Fibroblast of skin of right biceps (primary cell): ENCODE results near the gene FBXW8.

Experiments
- DNase-seq: peaks from one replicate; pipeline ENCODE4 v3.0.0-alpha.2; 2013

The FBXW8 gene

DNA sequence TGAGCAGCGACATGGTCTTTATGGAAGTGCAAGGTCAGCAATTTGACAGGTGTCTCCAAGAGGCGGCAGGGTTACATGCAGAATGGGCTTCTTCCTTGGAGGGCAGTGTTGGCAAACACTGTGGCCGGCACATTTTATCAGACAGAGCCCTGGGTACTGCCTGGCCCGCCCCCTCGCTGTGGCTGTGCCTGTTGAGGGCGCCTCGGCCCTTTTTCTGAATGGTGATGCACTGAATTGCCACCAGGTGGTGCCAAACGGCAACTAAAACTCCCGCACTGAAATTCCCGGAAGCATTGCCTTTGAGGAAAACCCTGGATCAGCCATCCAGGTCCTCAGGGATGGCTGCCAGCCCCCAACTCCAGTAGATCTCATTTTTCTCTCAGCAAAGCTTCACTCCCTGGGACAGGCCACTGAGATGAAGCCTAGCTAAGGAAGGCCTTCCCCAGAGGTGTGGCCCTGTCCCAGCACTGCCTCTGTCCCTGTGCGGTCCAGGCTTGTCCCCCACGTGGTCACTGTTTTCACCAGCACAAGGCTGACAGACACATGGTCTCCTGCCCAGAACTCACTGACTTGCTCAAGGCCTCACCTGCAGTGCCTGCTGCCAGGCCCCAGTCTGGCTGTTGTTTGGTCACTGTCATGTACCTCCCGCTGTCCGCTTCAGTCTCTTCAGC is 114.9 kb downstream of the FBXW8 start:
- peak; percentile 66 for DNase-seq

DNA sequence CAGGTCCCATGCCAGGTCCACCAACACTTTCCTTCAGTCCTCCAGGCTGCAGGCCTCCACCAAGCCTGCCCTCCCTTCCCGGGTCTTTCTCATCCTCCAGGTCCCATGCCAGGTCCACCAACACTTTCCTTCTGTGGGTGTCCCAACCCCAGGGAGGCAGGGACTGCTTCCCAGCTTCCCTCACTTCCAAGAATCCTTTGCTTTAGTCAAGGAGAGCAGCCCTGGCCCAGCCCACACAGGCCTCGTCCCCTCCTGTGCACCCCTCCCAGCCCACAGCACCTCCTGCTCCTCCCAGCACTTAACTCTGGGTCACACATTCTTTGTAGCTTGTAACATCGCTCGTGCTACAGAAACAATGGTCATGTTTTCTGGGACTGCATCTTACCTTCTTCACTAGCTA is 115.6 kb downstream of the FBXW8 start:
- DNase-seq, result no peak

DNA sequence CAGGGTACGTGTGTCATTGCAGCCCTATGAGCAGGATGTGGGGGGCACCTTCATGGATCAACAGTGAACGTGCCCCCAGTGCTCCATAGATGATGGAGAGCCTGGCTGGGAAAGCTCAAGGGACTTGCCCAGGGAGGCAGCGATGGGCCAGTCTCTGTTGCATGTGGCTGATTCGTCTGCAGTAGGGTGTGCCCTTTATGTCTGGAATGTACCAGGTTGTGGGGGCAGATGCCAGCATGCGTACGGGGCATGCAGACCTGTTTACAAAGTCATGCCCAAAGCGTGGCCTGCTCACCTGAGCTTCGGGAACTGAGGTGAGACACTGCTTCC is 116.1 kb downstream of the FBXW8 start:
- DNase-seq, result no peak

DNA sequence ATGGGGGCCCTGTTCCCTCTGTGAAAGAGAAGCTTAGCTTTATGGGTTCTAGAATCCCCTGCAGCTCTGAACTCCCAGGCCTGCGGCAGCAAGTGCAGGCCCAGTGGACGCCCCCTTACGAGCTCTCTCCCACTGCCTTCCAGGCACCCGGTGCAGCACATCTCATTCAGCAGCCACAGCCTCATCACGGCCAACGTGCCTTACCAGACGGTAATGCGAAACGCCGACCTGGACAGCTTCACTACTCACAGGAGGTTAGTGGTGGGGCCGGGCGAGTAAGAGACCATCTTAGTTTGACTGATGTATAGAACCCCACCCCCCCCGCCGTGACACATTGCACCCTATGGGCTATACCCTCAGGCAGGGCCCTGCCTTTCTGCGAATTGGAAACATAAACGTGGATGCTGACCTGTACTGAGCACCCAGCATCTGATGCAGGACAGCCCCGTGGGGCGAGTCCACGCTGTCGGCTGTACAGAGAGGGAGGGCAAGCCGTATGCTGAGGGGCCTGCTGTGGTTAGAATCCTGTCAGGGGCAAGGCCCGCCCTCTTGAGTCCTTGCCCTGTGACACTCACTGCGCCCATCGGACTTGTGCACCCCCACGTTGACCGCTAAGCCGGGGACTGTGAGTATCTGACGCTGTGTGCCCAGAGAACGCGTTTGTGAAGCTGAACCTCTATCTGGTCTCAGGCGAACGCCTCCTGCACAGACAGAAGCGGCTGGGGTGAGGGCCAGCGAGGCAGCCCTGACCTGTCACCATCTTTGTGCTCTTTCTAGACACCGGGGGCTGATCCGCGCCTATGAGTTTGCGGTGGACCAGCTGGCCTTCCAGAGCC is 116.7 kb downstream of the FBXW8 start:
- DNase-seq, result no peak

DNA sequence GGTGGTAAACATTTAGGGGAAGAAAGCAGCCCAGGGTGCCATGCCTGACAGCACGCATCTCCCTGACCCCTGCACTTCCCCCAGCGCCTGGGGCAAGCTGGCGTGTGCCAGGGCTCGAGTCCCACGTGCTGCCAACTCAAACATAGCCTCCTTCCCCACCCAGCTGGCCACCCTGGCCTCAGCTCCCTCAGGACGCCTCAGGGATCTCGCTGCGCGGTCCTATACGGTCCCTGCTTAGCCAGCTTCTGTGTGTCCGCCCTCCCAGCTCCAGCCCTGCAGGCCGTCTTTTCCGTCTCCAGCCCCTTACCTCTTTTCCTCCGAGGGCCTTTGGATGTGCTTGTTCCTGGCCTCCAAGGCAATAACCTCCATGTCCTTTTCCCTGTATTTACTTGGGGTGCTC is 117.5 kb downstream of the FBXW8 start:
- DNase-seq, result no peak

DNA sequence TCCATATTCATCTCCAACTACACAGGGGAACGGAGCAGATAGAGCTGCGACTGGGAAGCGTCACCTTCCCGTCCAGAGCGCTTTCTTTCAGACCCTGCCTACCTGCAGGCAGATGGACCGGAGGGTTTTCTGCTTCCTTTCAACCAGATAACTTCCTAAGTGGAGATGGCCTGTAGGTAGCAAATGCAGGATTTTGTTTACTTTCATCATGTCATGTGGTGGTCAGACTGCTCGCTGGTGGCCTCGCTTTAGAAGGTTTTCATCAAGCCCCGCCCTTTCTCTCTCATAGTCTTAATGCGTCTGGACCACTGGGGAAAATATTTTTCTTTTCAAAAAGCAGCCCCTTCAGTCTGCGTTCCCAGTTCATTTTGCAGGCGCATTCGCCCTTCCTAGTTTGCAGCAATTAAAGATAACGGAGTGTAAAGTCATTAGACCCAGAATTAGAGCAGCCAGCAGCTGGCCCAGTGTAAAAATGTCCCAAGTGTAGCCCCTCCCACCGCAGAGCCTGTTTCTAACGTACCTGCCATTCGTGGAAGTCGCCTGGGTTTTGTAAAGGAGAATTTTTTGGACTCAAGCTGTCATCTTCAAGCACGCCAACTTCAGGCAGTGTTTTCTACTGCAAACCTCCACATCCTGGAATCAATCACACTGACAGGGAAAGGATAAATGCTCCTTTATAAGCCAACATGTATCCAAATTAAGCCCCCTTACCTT is 119.6 kb downstream of the FBXW8 start:
- DNase-seq, result no peak

DNA sequence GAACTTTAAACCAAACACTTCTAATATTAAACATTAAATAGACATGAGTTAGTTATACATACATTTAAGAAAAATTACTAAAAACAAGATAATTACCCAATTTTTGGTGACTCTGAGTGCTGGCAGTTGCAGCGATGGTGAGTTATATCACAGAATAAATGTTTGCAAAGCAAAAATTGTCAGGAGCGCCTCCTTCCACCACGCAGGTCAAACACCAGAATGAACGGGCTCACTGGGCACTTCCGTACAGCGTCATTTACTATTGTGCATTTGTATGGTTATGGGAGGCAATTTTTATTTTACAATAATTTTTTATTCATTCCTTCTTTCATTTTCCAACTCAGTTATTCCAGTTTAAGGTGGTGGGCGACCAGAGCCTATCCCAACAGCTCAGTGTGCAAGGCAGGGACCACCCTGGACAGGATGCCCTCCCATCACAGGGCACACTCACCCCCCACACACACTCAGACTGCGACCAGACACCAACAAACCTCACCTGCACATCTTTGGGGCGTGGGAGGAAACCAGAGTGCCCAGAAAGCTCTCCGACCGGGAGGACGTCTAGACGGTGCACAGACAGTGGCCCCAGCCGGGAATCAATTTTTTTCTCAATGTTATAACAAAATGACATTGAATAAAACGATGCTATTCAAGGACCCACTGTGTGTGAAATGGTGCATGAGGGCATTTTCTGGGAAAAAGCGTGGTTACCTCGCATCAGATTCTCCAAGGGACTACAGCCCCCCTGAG is 121.3 kb downstream of the FBXW8 start:
- no peak for DNase-seq

DNA sequence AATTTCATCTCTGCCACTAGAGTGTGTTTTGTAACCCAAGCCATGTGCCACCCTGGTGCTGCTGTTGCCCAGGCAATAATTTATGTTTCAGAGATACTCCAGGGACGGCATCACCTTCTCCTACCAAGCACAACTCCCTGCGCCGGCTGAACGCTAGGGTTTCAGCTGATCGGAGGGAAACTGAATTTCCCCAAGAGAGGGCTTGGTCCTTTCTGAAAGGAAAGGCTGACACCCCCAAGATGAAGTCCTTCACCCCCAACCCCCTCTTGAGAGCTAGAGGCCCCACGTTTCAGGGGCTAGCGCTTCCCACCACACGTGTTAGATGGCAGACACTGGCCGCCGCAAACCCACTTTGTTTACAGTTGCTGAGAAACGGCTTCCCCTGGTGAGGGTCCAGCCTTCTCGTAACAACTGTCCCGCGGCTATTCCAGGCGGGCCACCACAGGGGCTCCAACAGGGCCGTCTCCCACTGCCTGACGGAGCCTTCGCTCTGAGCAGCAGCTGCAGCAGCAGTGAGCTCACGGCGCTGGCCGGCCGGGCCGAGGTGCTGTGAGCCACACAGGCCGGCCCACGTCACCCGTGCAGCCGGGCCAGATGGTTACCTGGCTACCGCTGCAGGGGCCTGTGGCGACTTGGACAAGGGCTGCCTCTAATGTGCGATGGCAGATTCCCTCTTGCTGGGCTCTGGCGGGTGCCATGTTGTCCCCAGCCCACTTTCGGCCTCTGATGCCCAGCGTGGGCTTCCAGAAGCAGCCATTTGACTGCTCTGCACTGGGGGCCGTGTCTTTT is 122.0 kb downstream of the FBXW8 start:
- DNase-seq, result no peak

DNA sequence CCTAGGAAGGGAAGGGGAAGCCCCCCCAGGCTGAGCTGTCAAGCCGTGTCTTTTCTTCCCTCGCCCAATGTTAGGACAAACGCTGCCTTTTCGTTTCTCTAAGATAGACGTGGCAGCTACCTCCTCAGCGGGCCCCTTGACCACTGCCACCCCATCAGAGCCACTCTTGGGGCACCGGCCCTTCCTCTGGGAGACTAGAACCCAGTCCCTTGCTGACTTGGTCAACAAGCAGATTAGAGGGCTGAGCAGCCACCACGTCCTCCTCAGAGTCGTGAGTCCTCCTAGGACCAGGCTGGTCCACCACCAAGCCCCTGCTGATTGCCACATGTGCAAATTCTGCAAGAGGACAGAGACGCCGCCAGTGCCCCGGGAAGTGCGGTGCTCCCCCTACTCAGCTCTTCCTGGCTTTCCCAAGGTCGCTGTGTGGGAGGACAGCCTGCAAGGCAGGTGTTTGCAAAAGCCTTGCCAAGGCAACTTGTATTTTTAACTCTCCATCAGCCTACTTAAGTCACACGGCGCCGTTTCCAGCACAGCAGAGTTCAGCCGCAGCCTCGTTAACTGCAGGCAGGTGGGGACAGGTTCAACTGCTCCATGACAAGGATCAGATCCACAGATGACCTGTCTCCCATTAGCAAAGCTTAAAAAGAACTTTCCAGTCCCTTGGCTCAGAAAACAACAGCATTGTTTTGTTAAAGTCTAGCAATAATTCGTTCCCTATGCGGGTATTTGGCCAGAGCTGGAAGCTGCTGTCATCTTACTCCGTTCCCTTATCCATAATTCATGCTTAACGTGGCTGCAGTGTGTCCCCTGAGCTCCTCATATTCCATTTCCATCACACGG is 122.9 kb downstream of the FBXW8 start:
- no peak for DNase-seq

DNA sequence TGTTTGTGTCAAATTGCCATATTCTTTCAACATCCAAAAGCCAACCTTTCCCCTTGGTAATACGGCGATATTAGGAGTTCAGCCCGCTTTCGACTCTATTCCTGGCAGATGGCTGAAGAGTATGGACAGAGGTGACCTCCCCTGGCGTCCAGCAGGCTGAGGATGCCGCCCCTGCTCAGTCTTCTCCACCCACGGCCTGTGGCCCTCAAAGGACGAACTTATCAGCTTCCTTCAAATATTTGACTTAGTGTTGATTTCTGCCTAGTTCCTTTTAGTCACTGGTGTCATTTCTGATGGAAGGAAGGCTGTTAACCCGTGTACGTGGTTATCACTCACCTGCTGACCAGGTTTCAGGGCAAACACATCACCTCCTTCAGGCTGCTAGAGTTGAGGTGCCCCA is 123.5 kb downstream of the FBXW8 start:
- no peak for DNase-seq

DNA sequence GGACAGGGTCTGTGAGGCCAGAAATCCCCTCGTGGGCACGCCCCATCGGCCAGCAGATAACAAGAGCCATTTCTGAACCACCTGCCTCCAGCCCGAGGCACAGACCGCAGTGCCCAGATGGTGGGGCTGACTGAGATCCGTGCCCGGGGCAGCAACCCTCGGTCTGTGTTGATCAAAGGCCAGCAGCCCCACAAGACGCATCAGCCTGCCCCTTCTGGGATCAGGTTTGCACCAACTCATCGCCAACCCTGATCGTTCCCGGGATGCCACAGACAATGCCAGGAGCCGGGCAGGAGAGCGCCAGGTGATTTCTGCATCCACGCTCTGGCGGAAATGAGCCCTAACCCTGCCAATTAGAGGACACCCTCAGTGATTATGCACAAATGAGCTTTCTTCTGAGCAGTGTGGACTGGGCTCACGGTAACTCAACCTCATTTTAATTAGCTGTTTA is 124.0 kb downstream of the FBXW8 start:
- DNase-seq, result no peak

DNA sequence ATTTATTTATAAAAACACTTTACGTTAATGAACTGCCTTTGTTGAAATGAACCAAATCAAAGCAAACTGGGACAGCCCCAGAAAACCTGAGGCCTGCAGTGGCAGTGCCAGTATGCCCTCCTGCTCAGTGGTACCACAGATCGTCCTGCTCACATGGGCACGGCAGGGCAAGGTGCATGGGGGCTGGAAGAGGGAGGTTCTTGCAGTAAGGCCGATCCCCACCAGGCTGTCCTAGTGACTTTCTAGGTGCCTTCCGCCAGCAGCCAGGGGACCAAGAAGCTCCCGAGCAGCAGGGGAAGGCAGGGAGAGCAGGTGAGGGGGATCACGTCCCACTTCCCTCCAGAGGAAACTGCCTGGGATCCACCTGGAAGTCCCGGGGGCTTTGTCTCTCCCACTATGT is 124.5 kb downstream of the FBXW8 start:
- DNase-seq, result no peak

DNA sequence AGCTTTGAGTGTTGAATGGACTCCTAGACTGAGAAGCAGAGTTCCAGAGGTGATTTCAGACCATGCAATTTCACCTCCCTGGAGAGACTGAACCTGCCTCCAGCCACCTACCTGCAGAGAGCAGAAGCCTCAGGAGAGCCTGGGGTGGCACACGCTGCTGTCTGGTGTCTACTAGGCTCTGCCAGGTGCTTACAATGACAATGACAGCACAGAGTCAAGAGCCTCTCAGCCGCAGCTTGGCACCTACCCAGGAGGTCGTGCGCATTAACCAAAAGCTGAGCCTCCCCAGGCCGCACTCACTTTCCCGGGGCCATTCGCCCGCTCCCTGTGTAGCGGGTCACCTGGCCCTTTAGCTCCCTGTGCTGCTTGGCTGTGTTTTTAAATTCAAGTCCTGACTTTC is 125.3 kb downstream of the FBXW8 start:
- no peak for DNase-seq

DNA sequence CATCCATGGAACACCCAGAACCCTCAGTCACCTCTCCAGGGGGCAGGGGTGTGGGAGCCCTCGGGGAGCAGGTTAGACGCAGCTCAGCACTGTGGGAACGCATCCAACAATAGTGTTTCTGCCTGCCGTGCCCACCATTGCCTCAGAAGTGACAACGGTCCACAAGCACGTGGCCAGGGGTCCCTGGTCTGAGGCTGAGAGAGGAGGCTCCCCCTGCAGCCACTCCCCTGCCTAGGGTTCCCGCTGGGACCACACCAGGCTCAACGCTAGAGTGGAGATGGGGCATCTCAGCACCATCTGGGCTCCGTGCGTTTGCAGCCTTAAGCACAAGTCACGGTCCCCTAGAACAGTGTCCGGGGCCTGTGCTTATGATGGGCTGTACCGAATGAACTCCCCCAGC is 125.8 kb downstream of the FBXW8 start:
- DNase-seq, result no peak

DNA sequence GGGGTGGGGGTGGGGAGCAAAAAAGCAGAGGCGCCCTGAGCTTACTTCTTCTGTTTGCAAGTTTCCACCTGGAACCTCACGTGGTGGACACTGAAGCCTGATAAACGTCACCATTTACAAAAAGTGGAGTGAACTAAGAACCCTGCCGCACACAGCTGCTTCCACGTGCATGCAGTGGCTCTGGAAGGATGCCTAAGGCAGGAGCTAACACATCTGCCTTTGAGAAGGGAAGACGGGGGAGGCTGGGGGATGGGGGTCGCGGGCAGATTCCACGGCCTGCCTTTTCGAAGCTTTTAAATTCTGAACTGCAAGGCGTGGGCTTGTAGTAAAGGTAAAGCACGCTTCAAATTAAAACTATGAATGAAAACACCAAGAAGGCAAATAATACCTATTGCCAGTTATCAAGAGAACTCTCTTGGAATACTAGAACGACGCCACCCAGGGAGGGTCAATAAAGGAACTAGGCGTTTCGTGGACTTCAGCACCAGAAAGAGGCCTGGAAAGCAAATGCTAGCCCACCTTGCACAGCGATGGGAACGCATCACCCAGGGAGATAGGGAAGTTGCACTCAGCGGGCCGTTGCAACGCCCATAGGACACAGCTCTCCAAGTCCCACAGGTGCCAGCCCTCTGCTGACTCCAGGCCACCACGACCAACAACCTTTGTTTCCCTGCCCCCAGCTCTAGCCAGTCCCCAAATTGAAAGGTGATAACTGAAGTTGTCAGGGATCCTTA is 126.7 kb downstream of the FBXW8 start:
- no peak for DNase-seq

DNA sequence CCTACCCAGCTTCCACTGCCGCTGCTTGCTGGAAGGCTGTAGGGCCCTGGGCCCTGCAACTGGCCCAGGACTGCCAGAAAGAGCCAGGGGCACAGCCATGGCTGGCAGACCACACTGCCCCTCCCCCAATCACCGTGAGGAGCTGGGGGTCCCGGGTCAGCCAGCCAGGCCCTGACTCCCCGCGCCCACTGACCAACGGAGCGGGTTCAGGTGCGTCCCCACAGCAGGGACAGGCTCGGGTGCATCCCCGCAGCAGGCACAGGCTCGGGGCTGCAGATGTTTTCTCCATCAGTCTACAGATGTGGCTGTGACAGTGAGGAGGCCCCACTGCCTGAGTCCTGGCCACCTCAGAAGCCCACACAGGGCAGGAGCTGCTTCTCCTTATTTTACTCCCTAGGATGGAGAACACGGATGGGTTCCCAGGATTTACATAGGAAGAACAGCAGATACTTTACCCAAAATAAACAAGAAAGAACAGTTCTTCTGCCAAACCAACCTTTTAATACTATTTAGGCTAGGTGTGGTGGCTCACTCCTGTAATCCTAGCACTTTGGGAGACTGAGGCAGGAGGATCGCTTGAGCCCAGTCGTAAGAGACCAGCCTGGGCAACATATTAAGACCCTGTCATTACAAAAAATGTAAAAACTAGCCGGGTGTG is 127.4 kb downstream of the FBXW8 start:
- DNase-seq, result no peak

DNA sequence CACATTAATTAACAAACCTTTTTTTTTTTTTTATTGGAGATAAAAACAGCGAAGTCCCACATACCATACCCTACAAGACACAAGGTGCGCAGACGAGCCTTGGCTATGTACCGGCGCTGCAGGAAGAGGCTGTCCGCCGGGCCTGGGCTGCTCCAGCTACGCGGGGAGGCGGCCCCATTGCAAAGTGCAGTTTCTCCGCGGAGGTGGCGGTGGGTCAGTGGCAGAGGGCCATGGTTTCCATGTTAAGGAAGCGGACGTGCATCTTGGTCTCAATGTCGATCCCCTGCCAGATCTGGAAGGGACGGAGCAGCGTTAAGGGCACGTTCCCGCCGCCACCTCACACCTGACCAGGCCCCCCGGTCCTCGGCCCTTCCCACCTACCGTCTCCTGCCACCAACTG is 128.2 kb downstream of the FBXW8 start:
- no peak for DNase-seq

DNA sequence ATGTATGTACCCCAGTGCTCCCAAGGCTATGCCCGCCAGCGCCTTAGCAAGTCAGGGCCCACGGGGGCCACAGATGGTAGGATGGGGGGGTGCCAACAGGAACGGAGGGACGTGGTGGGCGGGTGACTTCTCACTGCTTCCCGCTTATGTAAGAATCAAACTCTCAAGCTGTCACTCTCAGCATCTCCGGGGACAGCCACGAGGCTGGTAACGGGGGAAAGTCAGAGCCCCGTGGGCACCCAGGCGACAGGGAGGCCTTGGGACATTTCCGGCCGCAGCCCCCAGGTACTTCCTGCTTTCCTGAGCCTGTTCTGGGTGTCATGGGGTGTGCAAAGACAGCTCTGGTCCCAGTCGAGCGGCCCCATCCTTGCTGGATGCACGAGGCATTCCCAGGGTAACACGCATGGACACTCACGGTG is 129.2 kb downstream of the FBXW8 start:
- DNase-seq, result no peak

DNA sequence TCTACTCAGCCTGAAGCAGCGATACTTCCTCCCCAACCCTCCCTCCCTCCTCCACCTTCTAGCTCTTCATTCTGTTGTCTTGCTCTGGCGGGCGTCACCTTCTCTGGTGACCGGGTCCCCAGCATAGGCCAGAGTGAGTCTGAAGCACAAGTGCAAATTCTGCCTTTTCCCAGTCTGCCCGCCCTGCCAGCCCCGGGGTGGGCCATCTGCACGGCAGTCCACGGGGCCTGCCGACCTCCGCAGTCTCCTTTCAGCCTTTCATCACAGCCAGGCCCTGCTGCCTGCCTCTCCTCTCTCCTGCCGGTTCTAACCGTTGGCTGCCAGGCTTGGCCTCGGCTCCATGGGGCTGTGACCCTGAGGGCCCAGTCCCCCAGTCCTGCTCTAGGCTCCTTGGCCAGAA is 129.7 kb downstream of the FBXW8 start:
- no peak for DNase-seq

DNA sequence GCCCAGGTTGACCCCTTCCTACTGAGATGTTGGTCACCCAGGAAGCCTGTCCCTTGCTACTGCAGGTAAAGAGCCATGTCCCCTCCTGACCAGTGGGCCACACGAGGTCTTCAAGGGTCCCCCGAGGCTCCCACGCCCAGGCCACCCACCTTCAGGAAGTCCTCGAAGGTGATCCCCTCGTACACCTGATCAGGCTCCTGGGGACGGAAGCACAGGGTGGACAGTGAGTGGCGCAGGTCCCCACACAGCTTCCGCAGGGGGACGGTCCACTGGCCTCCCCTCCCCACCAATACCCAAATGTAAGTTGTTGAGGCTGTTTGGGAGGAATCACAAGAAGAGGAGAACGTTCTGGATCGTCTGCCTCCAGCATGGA is 131.0 kb downstream of the FBXW8 start:
- DNase-seq, result no peak
